ENCODE results near the gene PSD. TPM values are rescaled to one million over a fixed set of nuclear protein-coding genes. Genes with fewer than 3 reads are reported as not detected.
A peak's percentile ranks its signal among the peaks of the same experiment; 100 is the strongest.

Gene PSD
- total and polyA plus RNA-seq, 9 of the 15 experiments (the other 6 are each of a cell fraction or from before 2014, with no cell fraction given) = 0.11 to 1.7 (median 0.54) TPM; not detected in 2

- 67% methylated on average over 1 of the region's 2 CpGs for WGBS (ENCODE audit: insufficient coverage, low coverage, missing lambda C conversion rate)
- ATAC-seq (no peak), FAIRE-seq (no peak), DNase-seq (ENCODE audit: extremely low read depth in 1 of 4, low spot score in 3 of 4) (no peak)
- BruUV-seq (replicated peaks) = no TSS peak
- in situ Hi-C loops (cut with MboI) (no loop called here), intact Hi-C loops (cut with micrococcal nuclease) (no loop called here)
- H3K9me3 ChIP-seq (replicated peaks; ENCODE audit: control insufficient read depth, insufficient read depth, low read depth, low read length) = no peaks in the 10 kb centered on the region
- H2AFZ ChIP-seq (ENCODE audit: low read depth, low read length) = no peak overlapping the region
- H3K4me3 ChIP-seq = no peak overlapping the region
- H3K4me2 ChIP-seq (ENCODE audit: insufficient read depth, low read length) = no peak overlapping the region
- no peak overlapping the region for H3K9ac ChIP-seq (ENCODE audit: insufficient read depth in 1 of 2, low read depth in 2 of 2, low read length in 2 of 2)
- ChIA-PET POLR2A (no interaction called here), CTCF (ENCODE audit: low intra/inter-chr PET ratio) (no interaction called here)
- H3K79me2 ChIP-seq (ENCODE audit: control insufficient read depth, insufficient read depth, low read length) = no peaks in the 10 kb centered on the region
- TF ChIP-seq ARID3B (CRISPR knock-in tag; IDR thresholded peaks at IDR 0.05; ENCODE audit: borderline replicate concordance) (no peak), ZNF232 (CRISPR knock-in tag; IDR thresholded peaks at IDR 0.05) (no peak)
- H3K27ac ChIP-seq (ENCODE audit: extremely low read depth, low read depth, low read length) = no peak overlapping the region
- H3K27me3 ChIP-seq (ENCODE audit: control insufficient read depth in 2 of 2, insufficient read depth in 2 of 2, low read length in 2 of 2) = peaks cover 10 to 39% of the 10 kb centered on the region in 2 experiments; a peak in 3 of 5 replicates
- peaks cover 3 to 52% of the 10 kb centered on the region in 2 experiments; a peak in 4 of 5 replicates for H3K4me1 ChIP-seq (replicated peaks in 1 of 2; ENCODE audit: control insufficient read depth in 2 of 2, insufficient read depth in 2 of 2, low read length in 2 of 2)
- no peaks in the 10 kb centered on the region for H3K36me3 ChIP-seq (ENCODE audit: control insufficient read depth, insufficient read depth, low read length)
- H3K9me1 ChIP-seq (ENCODE audit: control insufficient read depth, insufficient read depth, low read length) = no peaks in the 10 kb centered on the region
- H4K20me1 ChIP-seq (replicated peaks; ENCODE audit: control insufficient read depth, insufficient read depth, low read length) = no peaks in the 10 kb centered on the region
Observed at GRCh38 chr10:102406815-102407214, 11.8 kb downstream of the PSD start.

GRCh38 chr10:102405632-102406031 lies 13.0 kb downstream of the PSD start:
- in situ Hi-C loops (cut with MboI) (no loop called here), intact Hi-C loops (cut with micrococcal nuclease) (no loop called here)
- BruUV-seq (replicated peaks) = no TSS peak
- Histone ChIP-seq H3K4me2 (ENCODE audit: insufficient read depth, low read length) (no peak overlapping the region), H3K27me3 (ENCODE audit: control insufficient read depth in 2 of 2, insufficient read depth in 2 of 2, low read length in 2 of 2) (peaks cover 8 to 27% of the 10 kb centered on the region in 2 experiments; a peak in 3 of 5 replicates), H3K4me1 (replicated peaks in 1 of 2; ENCODE audit: control insufficient read depth in 2 of 2, insufficient read depth in 2 of 2, low read length in 2 of 2) (peaks cover 3 to 49% of the 10 kb centered on the region in 2 experiments; a peak in 4 of 5 replicates), H4K20me1 (replicated peaks; ENCODE audit: control insufficient read depth, insufficient read depth, low read length) (no peaks in the 10 kb centered on the region), H3K36me3 (ENCODE audit: control insufficient read depth, insufficient read depth, low read length) (no peaks in the 10 kb centered on the region), H3K9ac (ENCODE audit: insufficient read depth in 1 of 2, low read depth in 2 of 2, low read length in 2 of 2) (peak overlapping the region in 1 of 2 experiments; percentile 35; a peak in 2 of 4 replicates), H3K9me1 (ENCODE audit: control insufficient read depth, insufficient read depth, low read length) (no peaks in the 10 kb centered on the region), H3K79me2 (ENCODE audit: control insufficient read depth, insufficient read depth, low read length) (no peaks in the 10 kb centered on the region), H2AFZ (ENCODE audit: low read depth, low read length) (no peak overlapping the region), H3K27ac (ENCODE audit: extremely low read depth, low read depth, low read length) (no peak overlapping the region), H3K9me3 (replicated peaks; ENCODE audit: control insufficient read depth, insufficient read depth, low read depth, low read length) (no peaks in the 10 kb centered on the region), H3K4me3 (no peak overlapping the region)
- CTCF ChIA-PET (ENCODE audit: low intra/inter-chr PET ratio) = no interaction called here
- no peak for FAIRE-seq
- TF ChIP-seq MTA1 (IDR thresholded peaks at IDR 0.05; ENCODE audit: borderline replicate concordance) = no peak
- no peak for TF ChIP-seq HMGXB4 (CRISPR knock-in tag; IDR thresholded peaks at IDR 0.05)
- TF ChIP-seq ZNF165 (CRISPR knock-in tag; IDR thresholded peaks at IDR 0.05; ENCODE audit: borderline replicate concordance) = no peak
- TF ChIP-seq ZNF445 (CRISPR knock-in tag; IDR thresholded peaks at IDR 0.05; ENCODE audit: low read depth) = no peak
- TF ChIP-seq ZNF212 (CRISPR knock-in tag; IDR thresholded peaks at IDR 0.05) = no peak
- TF ChIP-seq ZNF644 (tag; IDR thresholded peaks at IDR 0.05; ENCODE audit: low read depth) = no peak
- TF ChIP-seq RBBP5 (IDR thresholded peaks at IDR 0.05; ENCODE audit: borderline replicate concordance, insufficient read depth, low read length, poor library complexity, severe bottlenecking) = no peak
- TF ChIP-seq ZNF57 (CRISPR knock-in tag; IDR thresholded peaks at IDR 0.05) = no peak
- no peak for TF ChIP-seq ZBED1 (IDR thresholded peaks at IDR 0.05)
- no peak for TF ChIP-seq IRF9 (tag; IDR thresholded peaks at IDR 0.05)
- whole genome bisulfite sequencing (ENCODE audit: insufficient coverage, low coverage, missing lambda C conversion rate) = 57% methylated on average over 2 of the region's 6 CpGs
- ATAC-seq = no peak
- no peak for DNase-seq (ENCODE audit: extremely low read depth in 1 of 4, low spot score in 3 of 4)
- POLR2A ChIA-PET = interaction anchor here (1.6 kb wide), 1 partner anchor 18 kb away, joined by 3 read pairs; no protein-coding TSS in a partner anchor
